Measurements from ENCODE around the gene ZBTB16.
A peak's percentile ranks its signal among the peaks of the same experiment; 100 is the strongest.

The ZBTB16 gene

DNA sequence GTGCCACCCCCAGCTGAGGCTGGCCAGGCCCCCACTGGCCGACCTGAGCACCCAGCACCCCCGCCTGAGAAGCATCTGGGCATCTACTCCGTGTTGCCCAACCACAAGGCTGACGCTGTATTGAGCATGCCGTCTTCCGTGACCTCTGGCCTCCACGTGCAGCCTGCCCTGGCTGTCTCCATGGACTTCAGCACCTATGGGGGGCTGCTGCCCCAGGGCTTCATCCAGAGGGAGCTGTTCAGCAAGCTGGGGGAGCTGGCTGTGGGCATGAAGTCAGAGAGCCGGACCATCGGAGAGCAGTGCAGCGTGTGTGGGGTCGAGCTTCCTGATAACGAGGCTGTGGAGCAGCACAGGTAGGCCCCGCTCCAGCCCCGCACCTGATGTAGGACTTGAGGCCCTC lies 4.7 kb downstream of the ZBTB16 start:
- peak overlapping the region; percentile 62 for H3K27ac ChIP-seq
- ChIA-PET POLR2A (ENCODE audit: low non-redundant PET) (no interaction called here), CTCF (no interaction called here)
- no peak for DNase-seq (ENCODE audit: low spot score)
- TF ChIP-seq, protein P1, sequence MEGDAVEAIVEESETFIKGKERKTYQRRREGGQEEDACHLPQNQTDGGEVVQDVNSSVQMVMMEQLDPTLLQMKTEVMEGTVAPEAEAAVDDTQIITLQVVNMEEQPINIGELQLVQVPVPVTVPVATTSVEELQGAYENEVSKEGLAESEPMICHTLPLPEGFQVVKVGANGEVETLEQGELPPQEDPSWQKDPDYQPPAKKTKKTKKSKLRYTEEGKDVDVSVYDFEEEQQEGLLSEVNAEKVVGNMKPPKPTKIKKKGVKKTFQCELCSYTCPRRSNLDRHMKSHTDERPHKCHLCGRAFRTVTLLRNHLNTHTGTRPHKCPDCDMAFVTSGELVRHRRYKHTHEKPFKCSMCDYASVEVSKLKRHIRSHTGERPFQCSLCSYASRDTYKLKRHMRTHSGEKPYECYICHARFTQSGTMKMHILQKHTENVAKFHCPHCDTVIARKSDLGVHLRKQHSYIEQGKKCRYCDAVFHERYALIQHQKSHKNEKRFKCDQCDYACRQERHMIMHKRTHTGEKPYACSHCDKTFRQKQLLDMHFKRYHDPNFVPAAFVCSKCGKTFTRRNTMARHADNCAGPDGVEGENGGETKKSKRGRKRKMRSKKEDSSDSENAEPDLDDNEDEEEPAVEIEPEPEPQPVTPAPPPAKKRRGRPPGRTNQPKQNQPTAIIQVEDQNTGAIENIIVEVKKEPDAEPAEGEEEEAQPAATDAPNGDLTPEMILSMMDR (conservative IDR thresholded peaks at IDR 0.05; ENCODE audit: low read depth) = no peak

- TF ChIP-seq, protein P1 (conservative IDR thresholded peaks at IDR 0.05; ENCODE audit: low read depth) = no peak
- POLR2A ChIA-PET (ENCODE audit: low non-redundant PET) = no interaction called here
- peak overlapping the region; percentile 62 for H3K27ac ChIP-seq
- CTCF ChIA-PET = interaction anchor here (0.6 kb wide), 2 partner anchors 186 to 1036 kb away, joined by 3 read pairs; no protein-coding TSS in a partner anchor
- DNase-seq (ENCODE audit: low spot score) = no peak
These were observed 5.6 kb downstream of the ZBTB16 start for GRCh38 chr11:114065094-114065493.

GRCh38 chr11:114066046-114066648 lies 6.6 kb downstream of the ZBTB16 start:
- no peak for DNase-seq (ENCODE audit: low spot score)
- ChIA-PET POLR2A (ENCODE audit: low non-redundant PET) (no interaction called here), CTCF (no interaction called here)
- TF ChIP-seq, protein P1 (conservative IDR thresholded peaks at IDR 0.05; ENCODE audit: low read depth) = no peak
- H3K27ac ChIP-seq = no peak overlapping the region

DNA sequence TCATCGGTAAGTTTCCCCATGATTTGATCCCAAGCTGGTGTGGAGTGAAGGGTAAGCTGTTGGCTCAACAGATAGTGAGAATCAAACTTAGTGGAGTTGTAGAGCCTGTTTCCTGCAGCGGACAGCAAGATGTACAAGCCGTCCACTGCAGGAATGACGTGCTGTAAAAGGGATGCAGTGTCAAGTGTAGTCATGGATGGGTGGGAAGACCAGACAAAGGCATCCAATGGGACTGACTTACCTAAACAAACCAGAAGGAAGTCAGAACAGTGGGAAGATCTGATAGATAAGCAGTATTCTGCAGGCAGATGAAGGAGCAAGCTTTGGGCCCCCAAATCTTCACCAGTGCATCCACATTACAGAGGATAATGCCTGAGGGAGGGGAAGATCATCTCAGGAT lies 8.8 kb downstream of the ZBTB16 start:
- POLR2A ChIA-PET (ENCODE audit: low non-redundant PET) = interaction anchor here (0.5 kb wide), 1 partner anchor 44 kb away, joined by 4 read pairs; no protein-coding TSS in a partner anchor
- CTCF ChIA-PET = interaction anchor here (1.5 kb wide), 1 partner anchor 193 kb away, joined by 4 read pairs; no protein-coding TSS in a partner anchor
- H3K27ac ChIP-seq = no peak overlapping the region
- TF ChIP-seq, protein P1 (conservative IDR thresholded peaks at IDR 0.05; ENCODE audit: low read depth) = no peak
- no peak for DNase-seq (ENCODE audit: low spot score)

GRCh38 chr11:114070464-114071139 lies 11.1 kb downstream of the ZBTB16 start:
- TF ChIP-seq, protein P1 (conservative IDR thresholded peaks at IDR 0.05; ENCODE audit: low read depth) = no peak
- CTCF ChIA-PET = interaction anchor here (1.0 kb wide), 1 partner anchor 9 kb away, joined by 3 read pairs; no protein-coding TSS in a partner anchor
- no peak for DNase-seq (ENCODE audit: low spot score)
- H3K27ac ChIP-seq = no peak overlapping the region
- POLR2A ChIA-PET (ENCODE audit: low non-redundant PET) = no interaction called here

- no peak for DNase-seq (ENCODE audit: low spot score)
- CTCF ChIA-PET = no interaction called here
- peak overlapping the region; percentile 34 for H3K27ac ChIP-seq
- TF ChIP-seq, protein P1 (conservative IDR thresholded peaks at IDR 0.05; ENCODE audit: low read depth) = no peak
- POLR2A ChIA-PET (ENCODE audit: low non-redundant PET) = no interaction called here
These were observed 13.7 kb downstream of the ZBTB16 start for GRCh38 chr11:114073007-114073827.
